IPS DF 4.7 (cell line): ENCODE results near the gene HIF1AN.

ENCODE experiments used
- DNase-seq: peaks from one replicate; pipeline ENCODE4 v3.0.0-alpha.2; 2013; ENCODE audit warnings: low spot score; ENCODE audit errors: extremely low read depth

Gene HIF1AN

GRCh38 chr10:100535715-100536353 lies at the start of gene HIF1AN:
Gene HIF1AN (plus strand): TSS chr10:100535943. CDS start chr10:100535959, 16 bp downstream.
- peak; percentile 91 for DNase-seq

DNA sequence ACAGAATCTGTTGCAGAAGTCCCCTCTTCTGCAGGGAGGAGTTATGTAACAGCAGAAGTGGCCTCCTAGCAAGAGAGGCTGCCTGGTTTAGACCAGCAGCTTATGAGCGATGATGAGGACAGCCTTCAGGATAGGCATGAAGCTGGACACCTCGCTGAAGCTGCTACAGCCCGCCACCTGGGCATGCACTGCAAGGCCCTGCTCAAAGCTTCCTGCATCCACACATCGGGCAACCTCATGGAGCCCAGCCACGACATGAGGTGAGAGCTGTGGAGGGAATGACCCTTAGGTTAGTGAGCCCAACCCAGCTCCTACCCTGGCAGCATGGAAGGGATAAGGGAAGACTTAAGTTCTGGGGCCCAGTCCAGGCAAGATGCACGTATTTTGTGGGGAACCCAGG lies 48.2 kb upstream of the HIF1AN start:
- DNase-seq: no peak

DNA sequence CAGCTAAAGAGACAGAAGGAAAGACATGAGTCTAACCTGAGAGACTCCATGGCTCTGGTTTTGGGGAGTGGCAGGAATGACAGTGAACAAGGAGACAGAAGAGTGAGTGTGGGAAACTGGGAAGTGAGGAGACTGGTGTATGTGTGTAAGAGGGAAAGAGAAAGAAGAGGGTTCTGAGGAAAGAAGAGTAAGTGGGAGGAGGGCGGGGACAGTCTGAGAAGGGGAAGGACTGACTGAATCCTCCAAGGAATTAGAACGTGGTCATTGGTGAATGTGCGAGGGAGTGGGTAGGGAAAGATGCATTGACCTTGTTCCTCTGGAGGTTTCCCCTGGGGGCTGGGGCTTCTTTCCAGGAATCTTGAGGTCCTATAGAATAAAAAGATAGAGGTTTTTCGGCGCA lies 46.3 kb upstream of the HIF1AN start:
- no peak for DNase-seq

- DNase-seq: no peak
Observed at GRCh38 chr10:100490531-100490930, 45.2 kb upstream of the HIF1AN start.

DNA sequence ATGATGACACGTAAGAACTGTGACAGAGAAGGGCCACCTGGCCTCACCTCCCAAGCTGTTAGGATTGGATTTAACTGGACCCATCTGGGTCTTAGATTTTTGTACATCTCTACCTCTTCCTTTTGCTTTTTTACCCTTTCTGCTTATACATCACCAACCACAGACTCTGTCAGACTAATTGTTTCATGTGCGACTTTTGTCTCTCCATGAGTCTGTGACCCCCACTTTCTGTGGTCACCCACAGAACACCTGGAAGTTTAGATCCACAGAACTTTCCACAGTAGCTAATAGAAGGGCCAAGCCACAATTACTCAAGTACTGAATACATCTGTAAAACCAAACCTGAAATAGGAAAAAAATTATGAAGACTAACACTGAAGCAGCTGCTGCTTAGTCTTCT lies 39.2 kb upstream of the HIF1AN start:
- DNase-seq: no peak

- no peak for DNase-seq
Observed at GRCh38 chr10:100498059-100498458, 37.7 kb upstream of the HIF1AN start.

GRCh38 chr10:100501423-100501822 lies 34.3 kb upstream of the HIF1AN start:
- DNase-seq: no peak

DNA sequence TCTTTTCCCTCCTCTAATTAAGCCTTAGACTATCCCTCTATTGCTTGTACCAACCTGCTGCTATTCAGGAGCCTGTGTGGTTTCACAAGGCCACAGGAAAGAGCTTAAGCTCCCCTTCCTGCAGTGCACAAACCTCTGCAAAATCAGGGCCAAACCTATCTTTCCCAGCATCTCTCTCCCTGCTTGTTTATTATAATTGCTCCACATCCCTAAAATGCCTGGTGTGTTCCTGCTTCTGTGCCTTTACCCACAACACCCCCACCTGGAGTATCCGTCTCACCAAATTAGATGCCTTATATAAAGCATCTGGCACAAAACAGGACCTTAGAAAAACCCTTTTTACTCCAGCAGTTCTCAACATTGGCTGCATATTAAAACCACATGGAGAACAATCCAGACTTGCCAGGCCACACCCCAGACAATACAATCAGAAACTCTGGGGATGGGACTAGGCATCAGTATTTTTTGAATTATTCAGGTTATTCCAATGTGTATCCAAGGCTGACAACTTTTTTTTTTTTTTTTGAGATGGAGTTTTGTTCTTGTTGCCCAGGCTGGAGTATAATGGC lies 32.7 kb upstream of the HIF1AN start:
- DNase-seq: no peak

DNA sequence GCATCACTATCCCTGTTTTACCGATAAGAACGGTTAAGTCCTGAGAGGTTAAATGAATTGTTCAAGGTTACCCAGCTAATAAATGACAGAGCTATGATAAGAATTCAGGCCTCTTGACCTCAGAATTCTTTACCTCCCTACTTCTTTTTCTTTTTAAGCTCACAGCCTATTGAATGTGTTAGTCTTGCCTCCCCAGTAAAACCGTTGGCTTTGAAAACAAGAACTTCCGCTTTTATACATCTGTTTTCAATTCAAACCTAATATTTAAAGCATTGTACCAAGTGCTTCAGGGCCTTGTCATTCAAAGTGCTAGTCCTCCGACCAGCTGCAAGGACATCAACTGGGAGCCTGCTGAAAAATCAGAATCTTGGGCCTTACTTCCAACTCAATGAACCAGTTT lies 31.6 kb upstream of the HIF1AN start:
- DNase-seq: no peak

- DNase-seq: no peak
Observed at GRCh38 chr10:100505164-100505563, 30.6 kb upstream of the HIF1AN start.

DNA sequence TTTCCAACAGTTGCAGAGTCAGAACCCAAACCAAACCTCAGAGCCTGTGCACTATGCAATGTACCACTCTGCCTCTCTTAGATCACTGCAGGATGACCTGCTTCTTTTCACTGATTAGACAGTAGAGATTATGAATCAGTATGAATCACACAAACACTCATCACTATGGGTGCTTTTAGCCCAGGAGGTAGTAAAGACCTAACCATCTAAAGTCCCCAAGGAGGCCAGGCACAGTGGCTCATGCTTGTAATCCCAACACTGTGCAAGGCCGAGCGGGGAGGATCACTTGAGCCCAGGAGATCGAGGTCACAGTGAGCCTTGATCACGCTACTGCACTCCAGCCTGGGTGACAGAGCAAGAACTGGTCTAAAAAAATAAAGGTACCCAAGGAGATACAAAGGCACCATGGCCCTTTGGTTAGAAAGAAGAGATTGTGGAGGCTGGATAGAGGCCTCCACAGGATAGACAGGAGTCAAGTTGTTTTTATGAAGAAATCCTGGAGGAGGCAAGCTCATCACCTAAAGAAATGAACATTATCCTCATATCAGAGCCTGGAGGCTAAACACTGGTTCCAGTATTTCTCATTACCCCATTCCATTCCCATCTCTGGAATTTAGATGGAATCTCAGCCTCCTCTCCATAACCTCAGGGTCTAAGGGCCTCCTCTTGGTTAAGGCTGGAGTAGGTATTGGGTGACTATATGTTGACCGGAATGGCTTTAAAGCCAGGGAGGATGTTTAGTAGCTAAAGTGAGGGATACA lies 29.0 kb upstream of the HIF1AN start:
- no peak for DNase-seq

DNA sequence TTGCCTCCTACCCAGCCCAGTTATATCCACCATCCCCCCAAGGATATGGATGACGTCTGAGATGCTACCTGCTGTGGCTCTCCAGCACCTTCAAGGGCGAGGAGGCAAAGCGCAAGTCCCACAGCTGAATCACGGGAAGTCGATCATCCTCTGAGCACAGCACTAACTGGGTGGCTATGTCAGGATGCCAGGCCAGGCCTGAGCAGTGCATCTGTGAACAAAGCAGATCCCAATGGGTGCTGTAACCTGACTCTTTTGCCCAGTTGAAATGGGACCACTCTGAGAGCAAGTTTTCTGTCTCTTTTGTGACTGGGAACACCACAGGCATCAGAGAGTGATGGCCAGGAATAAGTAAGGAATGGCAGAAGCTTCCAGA lies 28.4 kb upstream of the HIF1AN start:
- no peak for DNase-seq

- no peak for DNase-seq
Observed at GRCh38 chr10:100508266-100508665, 27.5 kb upstream of the HIF1AN start.

GRCh38 chr10:100508691-100509150 lies 27.0 kb upstream of the HIF1AN start:
- DNase-seq: peak; percentile 51

DNA sequence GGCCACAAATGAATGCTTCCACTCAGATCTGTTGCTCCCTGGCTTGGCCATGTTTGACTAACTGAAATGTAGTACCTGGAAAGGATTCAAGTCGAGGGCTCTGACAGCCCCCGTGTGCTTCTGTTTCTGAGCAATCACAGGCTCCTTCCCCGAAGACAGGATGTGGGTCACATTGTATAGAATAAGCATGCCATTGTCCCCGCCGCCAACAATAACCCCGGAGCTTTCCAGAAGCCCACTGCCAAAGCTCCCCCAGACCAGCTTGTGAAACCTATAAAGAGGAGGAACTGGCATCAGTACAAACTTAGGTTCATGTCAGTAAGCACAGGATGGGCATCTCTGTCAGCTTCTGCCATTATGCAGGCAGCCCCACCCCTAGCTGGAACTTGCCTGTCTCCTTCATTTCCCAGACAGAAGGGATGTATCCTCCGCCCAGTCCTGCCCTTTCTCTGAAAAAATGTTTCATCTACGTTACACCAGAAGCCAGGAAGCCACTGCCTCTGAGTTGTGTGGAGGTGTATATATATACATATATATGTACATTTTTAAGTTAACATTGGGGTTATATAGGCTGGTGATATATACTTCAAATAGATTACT lies 26.4 kb upstream of the HIF1AN start:
- no peak for DNase-seq

GRCh38 chr10:100510533-100511308 lies 25.0 kb upstream of the HIF1AN start:
- no peak for DNase-seq

DNA sequence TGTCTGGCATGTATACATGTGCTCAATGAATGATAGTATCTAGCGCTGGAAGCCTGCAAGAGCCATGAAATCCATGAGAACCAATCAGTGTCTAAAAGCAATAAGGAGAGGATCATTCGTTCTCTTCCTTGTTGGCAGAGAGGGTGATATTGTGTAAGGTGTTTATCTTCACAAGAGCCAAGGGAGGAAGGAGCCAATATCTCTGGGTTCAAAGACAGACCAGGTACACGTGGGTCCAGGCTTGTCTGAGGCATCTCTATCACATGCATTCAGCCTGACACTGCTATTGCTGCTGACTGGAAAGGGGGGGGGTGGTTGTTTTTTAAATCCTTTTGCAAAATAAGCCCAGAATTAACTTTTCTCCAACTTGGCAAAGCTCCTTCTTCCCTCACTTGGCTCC lies 20.1 kb upstream of the HIF1AN start:
- no peak for DNase-seq

DNA sequence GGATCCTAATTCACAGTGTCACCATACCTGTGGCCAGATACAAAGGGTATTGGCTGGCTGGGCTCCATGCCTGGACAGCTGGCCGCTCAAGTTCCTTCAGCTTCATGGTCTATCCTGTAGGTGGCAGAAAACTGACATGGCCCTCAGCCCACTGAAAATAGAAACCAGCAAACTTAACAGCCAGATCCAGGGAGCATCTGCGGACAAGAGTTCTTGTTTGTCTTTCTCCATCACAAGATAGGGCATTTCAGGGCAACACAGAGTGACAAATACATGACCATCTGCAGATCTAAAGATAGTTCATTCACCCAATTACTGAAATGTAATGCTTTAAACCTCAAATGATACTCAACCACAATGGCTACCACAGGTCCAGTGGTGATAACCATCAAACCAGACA lies 18.9 kb upstream of the HIF1AN start:
- no peak for DNase-seq

DNA sequence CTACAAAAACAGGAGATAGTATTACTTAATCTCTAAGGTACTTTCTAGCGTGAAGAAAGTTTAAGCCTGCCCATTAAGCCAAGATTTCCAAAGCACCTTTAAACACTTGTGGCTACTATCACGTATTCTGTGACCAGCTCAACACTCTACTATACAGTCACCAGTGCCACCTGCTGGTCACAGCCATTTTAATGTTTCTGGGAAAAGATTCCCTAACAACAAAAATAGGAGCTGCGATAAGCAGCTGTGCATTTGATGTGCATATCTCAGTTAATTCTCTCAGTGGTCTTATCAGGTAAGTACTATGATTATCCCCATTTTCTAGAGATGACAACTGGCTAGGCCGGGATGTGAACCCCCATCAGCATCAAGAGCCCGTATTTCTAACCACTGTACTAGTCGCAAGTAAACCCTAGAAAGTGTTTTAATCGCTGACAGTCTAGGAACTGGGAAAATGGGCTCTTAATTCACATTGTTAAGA lies 16.9 kb upstream of the HIF1AN start:
- DNase-seq: no peak

DNA sequence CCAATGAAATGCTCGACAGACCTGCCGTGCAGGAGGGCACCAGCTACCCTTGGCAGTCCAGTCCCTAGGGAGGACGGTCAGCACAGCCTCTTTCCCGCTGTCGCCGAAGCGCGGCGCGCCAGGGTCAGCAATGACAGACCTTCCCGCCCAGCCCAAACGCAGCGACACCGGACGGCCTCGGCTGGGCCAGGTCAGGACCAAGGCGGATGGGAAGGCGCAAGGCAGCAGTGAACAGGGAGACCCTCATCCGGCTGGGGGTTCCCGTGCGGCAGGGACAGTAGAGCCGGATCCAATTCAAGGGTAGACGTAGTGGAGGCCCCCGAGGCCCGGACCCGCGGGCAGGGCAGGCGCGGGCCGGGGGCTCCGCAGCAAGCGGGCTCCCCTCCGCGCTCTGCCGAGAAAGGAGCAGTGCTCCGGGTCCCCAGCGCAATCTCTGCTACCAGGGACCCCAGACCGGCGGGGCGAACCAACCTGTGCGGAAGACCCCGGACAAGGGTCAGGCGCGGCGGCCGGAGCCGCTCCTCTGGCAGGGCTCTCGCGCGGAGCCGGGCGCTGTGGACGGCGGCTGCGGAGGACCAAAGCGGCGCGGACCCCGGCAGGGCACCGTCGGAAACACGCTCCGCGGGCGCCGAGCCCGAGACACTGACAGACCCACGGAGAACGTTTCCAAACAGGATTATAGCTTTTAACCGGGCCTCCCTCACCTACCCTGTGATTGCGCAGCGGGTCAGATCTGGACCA lies 16.3 kb upstream of the HIF1AN start, which contains the start of gene SEC31B:
SEC31B (minus strand) TSS at position 551 of the 741 bp plus-strand sequence. CDS start 2,909 bp downstream, outside the sequence.
- DNase-seq: no peak

GRCh38 chr10:100520811-100521210 lies 14.9 kb upstream of the HIF1AN start:
- DNase-seq: no peak
